MM.1S (cell line): Measurements from ENCODE around the gene FAM83E.

ENCODE experiments used
- CTCF ChIP-seq: fragments of 300-600 bp; sonication (generic); IDR thresholded peaks from 2 replicates; pipeline ENCODE4 v1.5.1; 2016; ENCODE audit warnings: antibody characterized with exemption, low read length, mixed read lengths
- EZH2 ChIP-seq: fragments of 300-600 bp; sonication (generic); optimal IDR thresholded peaks from 2 replicates; pipeline ENCODE3; 2017; ENCODE audit warnings: low read depth, mild to moderate bottlenecking, antibody characterized with exemption, low read length, mixed read lengths

- TF ChIP-seq CTCF (no peak), EZH2 (no peak)
Measured at GRCh38 chr19:48663667-48664066, 48.8 kb upstream of the FAM83E start.
